Measurements from ENCODE around the gene CHI3L1. TPM values are rescaled to one million over a fixed set of nuclear protein-coding genes. Genes with fewer than 3 reads are reported as not detected.

CHI3L1 gene
- total RNA-seq, 1 experiment from 2014 or later, result not detected

- no peak for TF ChIP-seq MAX (IDR thresholded peaks at IDR 0.05)
These were observed 56.0 kb downstream of the CHI3L1 start (continued) for GRCh38 chr1:203130358-203130985.

- intact Hi-C loops (cut with micrococcal nuclease), result no loop called here
- ATAC-seq (no peak), DNase-seq (ENCODE audit: low read depth, low spot score) (no peak)
- POLR2A ChIA-PET, result no interaction called here
- RAD21 ChIA-PET (ENCODE audit: low non-redundant PET in 1 of 2, low total read pairs in 2 of 2, uncharacterized antibody in 2 of 2, unreplicated experiment in 2 of 2), result no interaction called here
- Histone ChIP-seq H3K4me3 (replicated peaks in 1 of 2; ENCODE audit: low read depth in 1 of 2, low read length in 2 of 2) (no peak overlapping the region), H3K27ac (ENCODE audit: low read depth, low read length) (no peak overlapping the region), H3K36me3 (ENCODE audit: control insufficient read depth in 1 of 2, insufficient read depth in 2 of 2, low read length in 2 of 2) (no peaks in the 10 kb centered on the region), H3K9ac (ENCODE audit: low read length) (no peak overlapping the region), H3K27me3 (ENCODE audit: insufficient read depth, low read length) (no peaks in the 10 kb centered on the region; the same call in 1 of the 2 replicates), H4K20me1 (ENCODE audit: insufficient read depth) (no peaks in the 10 kb centered on the region), H3K9me2 (ENCODE audit: insufficient read depth) (no peaks in the 10 kb centered on the region), H3K79me2 (ENCODE audit: insufficient read depth, low read length) (no peaks in the 10 kb centered on the region), H2AFZ (ENCODE audit: low read depth, low read length, poor library complexity, severe bottlenecking) (no peak overlapping the region), H3K9me3 (ENCODE audit: control insufficient read depth in 1 of 2, insufficient read depth in 1 of 2, low read depth in 1 of 2, low read length in 2 of 2) (no peaks in the 10 kb centered on the region), H3K4me1 (ENCODE audit: control insufficient read depth in 1 of 2, insufficient read depth in 2 of 2, low read length in 2 of 2) (peaks cover 25 to 66% of the 10 kb centered on the region in 2 experiments; a peak in 3 of 4 replicates), H3K4me2 (ENCODE audit: low read length) (0 out of 2 replicates have a peak overlapping the region, but pooled peaks have one; percentile 95)
- TF ChIP-seq CEBPB (IDR thresholded peaks at IDR 0.05; ENCODE audit: low read depth), result no peak
- TF ChIP-seq FOSL1 (IDR thresholded peaks at IDR 0.05; ENCODE audit: low read depth), result no peak
- no peak for TF ChIP-seq ZBTB33 (IDR thresholded peaks at IDR 0.05; ENCODE audit: extremely low read depth, insufficient replicate concordance, low read length)
- TF ChIP-seq YY1 (IDR thresholded peaks at IDR 0.05; ENCODE audit: extremely low read depth, insufficient replicate concordance, low read depth, low read length), result no peak
- no peak for TF ChIP-seq SRF (IDR thresholded peaks at IDR 0.05; ENCODE audit: low read depth)
- TF ChIP-seq CBX3 (IDR thresholded peaks at IDR 0.05; ENCODE audit: low read depth), result no peak
- TF ChIP-seq JUND (IDR thresholded peaks at IDR 0.05), result no peak
- no peak for TF ChIP-seq TCF7L2 (IDR thresholded peaks at IDR 0.05; ENCODE audit: borderline replicate concordance, extremely low read depth, insufficient read depth, insufficient read length)
- no peak for TF ChIP-seq ZNF274 (IDR thresholded peaks at IDR 0.05; ENCODE audit: low read depth, low read length)
- no peak for TF ChIP-seq ELF1 (IDR thresholded peaks at IDR 0.05; ENCODE audit: borderline replicate concordance, low read depth)
- TF ChIP-seq EGR1 (IDR thresholded peaks at IDR 0.05; ENCODE audit: low read depth), result no peak
- no peak for TF ChIP-seq MAX (IDR thresholded peaks at IDR 0.05)
- no peak for TF ChIP-seq EZH2phosphoT487 (IDR thresholded peaks at IDR 0.05; ENCODE audit: borderline replicate concordance)
- TF ChIP-seq, protein P1, sequence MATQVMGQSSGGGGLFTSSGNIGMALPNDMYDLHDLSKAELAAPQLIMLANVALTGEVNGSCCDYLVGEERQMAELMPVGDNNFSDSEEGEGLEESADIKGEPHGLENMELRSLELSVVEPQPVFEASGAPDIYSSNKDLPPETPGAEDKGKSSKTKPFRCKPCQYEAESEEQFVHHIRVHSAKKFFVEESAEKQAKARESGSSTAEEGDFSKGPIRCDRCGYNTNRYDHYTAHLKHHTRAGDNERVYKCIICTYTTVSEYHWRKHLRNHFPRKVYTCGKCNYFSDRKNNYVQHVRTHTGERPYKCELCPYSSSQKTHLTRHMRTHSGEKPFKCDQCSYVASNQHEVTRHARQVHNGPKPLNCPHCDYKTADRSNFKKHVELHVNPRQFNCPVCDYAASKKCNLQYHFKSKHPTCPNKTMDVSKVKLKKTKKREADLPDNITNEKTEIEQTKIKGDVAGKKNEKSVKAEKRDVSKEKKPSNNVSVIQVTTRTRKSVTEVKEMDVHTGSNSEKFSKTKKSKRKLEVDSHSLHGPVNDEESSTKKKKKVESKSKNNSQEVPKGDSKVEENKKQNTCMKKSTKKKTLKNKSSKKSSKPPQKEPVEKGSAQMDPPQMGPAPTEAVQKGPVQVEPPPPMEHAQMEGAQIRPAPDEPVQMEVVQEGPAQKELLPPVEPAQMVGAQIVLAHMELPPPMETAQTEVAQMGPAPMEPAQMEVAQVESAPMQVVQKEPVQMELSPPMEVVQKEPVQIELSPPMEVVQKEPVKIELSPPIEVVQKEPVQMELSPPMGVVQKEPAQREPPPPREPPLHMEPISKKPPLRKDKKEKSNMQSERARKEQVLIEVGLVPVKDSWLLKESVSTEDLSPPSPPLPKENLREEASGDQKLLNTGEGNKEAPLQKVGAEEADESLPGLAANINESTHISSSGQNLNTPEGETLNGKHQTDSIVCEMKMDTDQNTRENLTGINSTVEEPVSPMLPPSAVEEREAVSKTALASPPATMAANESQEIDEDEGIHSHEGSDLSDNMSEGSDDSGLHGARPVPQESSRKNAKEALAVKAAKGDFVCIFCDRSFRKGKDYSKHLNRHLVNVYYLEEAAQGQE (IDR thresholded peaks at IDR 0.05; ENCODE audit: low read depth), result no peak
- no peak for TF ChIP-seq EZH2 (IDR thresholded peaks at IDR 0.05)
- no peak for TF ChIP-seq SIN3A (IDR thresholded peaks at IDR 0.05; ENCODE audit: low read depth)
- TF ChIP-seq POLR2AphosphoS5 (IDR thresholded peaks at IDR 0.05; ENCODE audit: low read depth, low read length), result no peak
- TF ChIP-seq ZFX (IDR thresholded peaks at IDR 0.05), result no peak
- TF ChIP-seq POLR2A (IDR thresholded peaks at IDR 0.05; ENCODE audit: borderline replicate concordance, extremely low read depth, insufficient read depth, insufficient read length), result no peak
- no TSS peak for BruUV-seq (replicated peaks)
- CTCF ChIA-PET, result interaction anchor here (1.7 to 4.5 kb wide), 3 partner anchors 12 to 43 kb away, joined by 6 to 58 read pairs (median 20); no protein-coding TSS in a partner anchor
These were observed 56.8 kb downstream of the CHI3L1 start for GRCh38 chr1:203129501-203130231.
